ENCODE data around the gene AKAP13.
A peak's percentile ranks its signal among the peaks of the same experiment; 100 is the strongest.

Gene AKAP13

GRCh38 chr15:85709250-85709649 lies 328.8 kb downstream of the AKAP13 start:
- TF ChIP-seq, protein P1, sequence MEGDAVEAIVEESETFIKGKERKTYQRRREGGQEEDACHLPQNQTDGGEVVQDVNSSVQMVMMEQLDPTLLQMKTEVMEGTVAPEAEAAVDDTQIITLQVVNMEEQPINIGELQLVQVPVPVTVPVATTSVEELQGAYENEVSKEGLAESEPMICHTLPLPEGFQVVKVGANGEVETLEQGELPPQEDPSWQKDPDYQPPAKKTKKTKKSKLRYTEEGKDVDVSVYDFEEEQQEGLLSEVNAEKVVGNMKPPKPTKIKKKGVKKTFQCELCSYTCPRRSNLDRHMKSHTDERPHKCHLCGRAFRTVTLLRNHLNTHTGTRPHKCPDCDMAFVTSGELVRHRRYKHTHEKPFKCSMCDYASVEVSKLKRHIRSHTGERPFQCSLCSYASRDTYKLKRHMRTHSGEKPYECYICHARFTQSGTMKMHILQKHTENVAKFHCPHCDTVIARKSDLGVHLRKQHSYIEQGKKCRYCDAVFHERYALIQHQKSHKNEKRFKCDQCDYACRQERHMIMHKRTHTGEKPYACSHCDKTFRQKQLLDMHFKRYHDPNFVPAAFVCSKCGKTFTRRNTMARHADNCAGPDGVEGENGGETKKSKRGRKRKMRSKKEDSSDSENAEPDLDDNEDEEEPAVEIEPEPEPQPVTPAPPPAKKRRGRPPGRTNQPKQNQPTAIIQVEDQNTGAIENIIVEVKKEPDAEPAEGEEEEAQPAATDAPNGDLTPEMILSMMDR (IDR thresholded peaks at IDR 0.05; ENCODE audit: unreplicated experiment in 3 of 3): no peak
- Mint-ChIP-seq H3K36me3 (ENCODE audit: low read depth) (peaks cover 58% of the 10 kb centered on the region), H3K4me1 (peaks cover 54% of the 10 kb centered on the region), H3K27me3 (ENCODE audit: low read depth) (no peaks in the 10 kb centered on the region), H3K9me3 (no peaks in the 10 kb centered on the region), H3K4me3 (no peak overlapping the region), H3K27ac (peak overlapping the region; percentile 88 to 95 (median 92))

DNA sequence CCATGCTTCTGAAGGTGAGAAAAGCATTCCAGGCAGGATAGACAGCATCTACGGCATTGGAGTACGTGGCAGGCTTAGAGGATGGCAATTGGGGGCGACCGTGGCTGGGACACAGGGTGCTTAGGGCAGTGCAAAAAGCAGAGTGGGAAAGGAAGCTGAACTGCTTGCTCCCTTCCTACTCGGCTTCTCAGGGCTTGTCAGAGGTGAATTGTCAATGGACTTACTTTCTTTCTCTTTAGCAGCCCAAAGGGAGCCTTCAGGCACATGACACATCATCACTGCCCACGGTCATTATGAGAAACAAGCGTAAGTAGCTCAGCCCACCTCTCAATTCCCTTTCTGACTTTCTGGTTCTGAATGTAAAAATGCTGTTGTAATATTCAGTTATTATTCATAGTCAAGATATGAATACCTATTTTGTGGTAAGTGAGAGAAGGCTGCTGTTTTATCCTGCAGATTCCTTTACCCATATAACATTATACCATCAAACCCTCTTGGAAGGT lies 330.0 kb downstream of the AKAP13 start:
- Mint-ChIP-seq H3K4me1 (peaks cover 44% of the 10 kb centered on the region), H3K9me3 (no peaks in the 10 kb centered on the region), H3K27me3 (ENCODE audit: low read depth) (no peaks in the 10 kb centered on the region), H3K36me3 (ENCODE audit: low read depth) (peaks cover 65% of the 10 kb centered on the region), H3K27ac (peak overlapping the region in 1 of 3 experiments; percentile 20), H3K4me3 (no peak overlapping the region)
- TF ChIP-seq, protein P1 (IDR thresholded peaks at IDR 0.05; ENCODE audit: unreplicated experiment in 3 of 3): no peak

DNA sequence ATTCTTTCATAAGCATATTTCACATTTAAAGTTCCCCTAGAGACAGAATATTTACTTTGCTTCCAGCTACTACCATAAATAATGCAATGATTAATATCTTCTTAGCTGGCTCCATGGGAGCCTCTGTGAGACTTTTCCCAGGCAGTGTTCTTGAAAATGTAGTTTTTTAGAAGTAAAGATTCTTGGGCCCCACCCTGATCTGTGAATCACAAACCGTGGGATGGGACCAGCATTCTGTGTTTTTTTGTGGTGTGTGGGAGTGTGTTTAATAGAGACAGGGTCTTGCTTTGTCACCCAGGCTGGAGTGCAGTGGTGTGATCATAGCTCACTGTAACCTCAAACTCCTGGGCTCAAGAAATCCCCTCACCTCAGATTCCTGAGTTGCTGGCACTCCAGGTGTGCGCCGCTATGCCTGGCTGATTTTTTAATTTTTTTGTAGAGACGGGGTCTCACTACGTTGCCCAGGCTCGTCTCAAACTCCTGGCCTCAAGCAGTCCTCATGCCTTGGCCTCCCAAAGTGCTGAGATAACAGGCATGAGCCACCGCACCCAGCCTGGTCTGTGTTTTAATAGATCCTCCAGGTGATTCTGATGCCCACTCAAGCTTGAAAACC lies 331.3 kb downstream of the AKAP13 start:
- peak overlapping the region; percentile 45 to 56 (median 50) for H3K27ac Mint-ChIP-seq
- H3K36me3 Mint-ChIP-seq (ENCODE audit: low read depth): peaks cover 65% of the 10 kb centered on the region
- TF ChIP-seq, protein P1 (IDR thresholded peaks at IDR 0.05; ENCODE audit: unreplicated experiment in 3 of 3): no peak
- no peaks in the 10 kb centered on the region for H3K9me3 Mint-ChIP-seq
- H3K4me3 Mint-ChIP-seq: no peak overlapping the region
- H3K27me3 Mint-ChIP-seq (ENCODE audit: low read depth): no peaks in the 10 kb centered on the region
- peaks cover 33% of the 10 kb centered on the region for H3K4me1 Mint-ChIP-seq

GRCh38 chr15:85716261-85716660 lies 335.9 kb downstream of the AKAP13 start:
- Mint-ChIP-seq H3K9me3 (no peaks in the 10 kb centered on the region), H3K4me3 (no peak overlapping the region), H3K27me3 (ENCODE audit: low read depth) (no peaks in the 10 kb centered on the region), H3K27ac (no peak overlapping the region), H3K4me1 (peaks cover 4% of the 10 kb centered on the region), H3K36me3 (ENCODE audit: low read depth) (peaks cover 78% of the 10 kb centered on the region)
- TF ChIP-seq, protein P1 (IDR thresholded peaks at IDR 0.05; ENCODE audit: unreplicated experiment in 3 of 3): no peak

DNA sequence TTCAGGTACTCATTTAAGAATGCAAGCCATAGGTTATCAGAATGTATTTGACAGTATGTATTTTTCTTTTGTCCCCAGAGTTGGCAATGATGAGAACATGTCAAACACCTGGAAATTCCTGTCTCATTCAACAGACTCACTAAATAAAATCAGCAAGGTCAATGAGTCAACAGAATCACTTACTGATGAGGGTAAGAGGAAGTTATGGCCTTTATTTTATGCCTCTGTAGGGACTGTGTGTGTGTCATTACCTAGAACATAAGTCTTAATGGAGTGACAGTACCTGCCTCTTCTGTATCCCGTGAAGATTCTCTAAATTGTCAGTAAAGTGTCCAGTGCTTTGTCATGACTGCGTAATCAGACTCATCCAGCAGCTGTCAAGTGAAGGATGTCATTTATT lies 336.8 kb downstream of the AKAP13 start:
- no peaks in the 10 kb centered on the region for H3K9me3 Mint-ChIP-seq
- TF ChIP-seq, protein P1 (IDR thresholded peaks at IDR 0.05; ENCODE audit: unreplicated experiment in 3 of 3): no peak
- no peak overlapping the region for H3K4me3 Mint-ChIP-seq
- peaks cover 78% of the 10 kb centered on the region for H3K36me3 Mint-ChIP-seq (ENCODE audit: low read depth)
- H3K27ac Mint-ChIP-seq: no peak overlapping the region
- no peaks in the 10 kb centered on the region for H3K27me3 Mint-ChIP-seq (ENCODE audit: low read depth)
- no peaks in the 10 kb centered on the region for H3K4me1 Mint-ChIP-seq
